CD4-positive, alpha-beta T cell treated with Interleukin-6 at 100 ng/mL for 8 hours (primary cell): ENCODE measurements around the gene PRKG1.

Source experiments
- DNase-seq: peaks from one replicate; pipeline ENCODE4 v3.0.0-alpha.2; 2020; ENCODE audit warnings: mixed read lengths, low spot score

PRKG1 gene

DNA sequence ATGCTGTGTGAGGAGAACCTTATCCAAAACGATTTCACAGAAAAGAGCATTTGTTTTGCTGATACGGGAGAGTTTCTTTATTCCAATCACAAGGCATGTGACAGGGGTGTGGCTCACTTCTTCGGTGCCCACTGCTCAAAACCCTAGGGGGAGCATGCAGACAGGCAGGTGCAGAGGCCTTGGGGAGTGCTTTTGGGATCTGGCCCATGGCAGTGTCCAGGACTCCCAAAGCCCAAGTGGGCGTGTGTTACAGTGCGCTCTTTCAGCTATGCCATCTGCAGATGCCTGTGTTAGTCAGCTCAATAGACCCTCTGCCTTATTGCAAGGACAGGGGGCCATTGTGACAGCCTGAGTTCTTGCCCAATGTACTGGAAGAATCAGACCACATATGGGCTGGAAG, 530.3 kb downstream of the PRKG1 start:
- DNase-seq = no peak

DNA sequence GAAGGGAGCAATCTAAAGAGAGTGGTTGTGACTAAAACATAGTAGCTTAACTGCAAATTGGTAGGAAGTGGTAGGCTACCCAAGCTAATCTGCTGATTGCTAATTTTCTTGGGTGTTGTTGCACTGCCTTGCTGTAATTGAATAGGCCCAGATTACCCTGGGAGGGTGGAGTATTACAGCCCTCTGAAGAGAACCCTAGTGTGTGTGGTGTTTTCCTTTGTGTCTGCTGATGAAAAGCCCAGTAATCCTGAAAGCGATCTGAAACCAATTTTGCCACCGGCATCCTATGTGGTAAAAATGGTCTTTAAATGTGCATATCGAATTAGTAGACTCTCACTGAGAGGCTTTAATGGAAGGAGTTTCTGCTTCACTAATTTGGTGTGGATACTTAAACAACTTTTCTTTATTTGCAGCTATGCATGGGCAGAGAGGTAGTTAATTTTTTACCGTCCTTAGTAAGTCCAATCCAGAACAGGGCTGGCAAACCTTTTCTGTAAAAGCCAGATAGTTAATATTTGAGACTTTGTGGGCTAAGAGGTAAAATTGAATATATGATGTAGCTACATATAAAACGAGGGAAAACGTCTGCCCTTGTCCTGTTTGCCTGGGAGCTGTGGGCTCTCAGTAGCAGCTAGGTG, 532.7 kb downstream of the PRKG1 start:
- DNase-seq = no peak

DNA sequence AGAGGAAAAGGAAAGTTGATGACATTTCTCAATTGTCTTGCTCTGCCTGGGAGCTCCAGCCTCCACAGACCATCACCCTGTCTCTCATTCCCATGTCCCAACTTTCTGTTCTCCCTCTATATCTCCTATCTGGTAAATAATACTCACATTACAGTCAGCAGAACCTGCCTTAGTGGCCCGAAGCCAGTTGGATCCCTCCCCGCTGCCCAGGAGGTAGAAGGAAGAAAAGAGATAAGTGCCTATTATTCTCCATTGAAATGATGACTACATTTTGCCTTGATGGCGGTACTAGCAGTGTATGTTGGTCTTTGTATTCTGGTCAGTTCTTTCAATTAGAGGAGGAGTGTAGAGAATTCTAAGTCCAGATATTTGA, 533.2 kb downstream of the PRKG1 start:
- no peak for DNase-seq

DNA sequence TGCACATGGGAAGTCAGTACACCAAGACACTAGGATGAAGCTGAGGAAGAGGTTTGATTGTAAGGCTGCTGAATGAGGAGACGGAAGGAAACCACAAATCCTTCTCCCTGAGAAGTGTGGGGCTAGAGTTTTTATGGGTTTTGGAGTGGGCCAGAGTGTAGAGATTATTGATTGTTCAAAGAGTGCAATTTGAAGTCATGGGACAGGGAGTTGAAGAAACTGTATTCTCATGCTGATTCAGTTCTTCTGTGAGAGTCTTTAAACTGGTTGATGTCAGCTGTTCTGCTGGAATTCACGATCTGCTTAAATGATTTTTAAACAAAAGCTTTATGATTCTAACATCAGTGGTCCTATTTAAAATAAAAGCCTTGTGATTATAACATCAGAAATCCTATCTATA, 533.9 kb downstream of the PRKG1 start:
- no peak for DNase-seq

- DNase-seq = no peak
Measured at GRCh38 chr10:51615764-51616298, 541.5 kb downstream of the PRKG1 start.

DNA sequence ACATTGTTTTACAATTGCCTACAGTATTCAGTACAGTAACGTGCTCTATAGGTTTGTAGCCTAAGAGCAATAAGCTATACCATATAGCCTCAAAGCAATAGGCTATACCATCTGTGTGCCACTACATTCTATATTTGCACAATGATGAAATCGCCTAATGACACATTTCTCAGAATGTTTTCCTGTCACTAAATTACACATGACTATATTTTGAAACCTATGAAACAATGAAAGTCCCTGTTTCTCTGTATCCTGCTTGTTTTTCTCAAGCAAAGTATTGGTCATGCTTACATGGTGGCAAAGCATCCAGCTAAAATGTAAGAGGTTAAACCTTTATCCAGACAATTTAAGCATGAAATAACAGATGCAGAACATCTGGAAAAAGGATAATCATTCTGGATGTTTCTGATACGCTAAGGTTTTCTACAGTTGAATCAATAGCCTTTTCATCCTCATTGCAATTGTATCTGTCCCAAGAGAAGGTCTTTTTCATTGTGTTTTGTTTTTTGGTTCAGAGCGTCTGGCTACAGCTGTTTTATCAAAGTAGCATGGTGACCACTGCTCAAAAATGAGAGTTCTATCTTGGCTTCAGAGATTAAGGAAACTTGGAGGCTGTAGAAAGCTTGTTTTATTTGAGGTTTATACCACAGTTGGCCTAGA, 543.4 kb downstream of the PRKG1 start:
- DNase-seq = no peak

DNA sequence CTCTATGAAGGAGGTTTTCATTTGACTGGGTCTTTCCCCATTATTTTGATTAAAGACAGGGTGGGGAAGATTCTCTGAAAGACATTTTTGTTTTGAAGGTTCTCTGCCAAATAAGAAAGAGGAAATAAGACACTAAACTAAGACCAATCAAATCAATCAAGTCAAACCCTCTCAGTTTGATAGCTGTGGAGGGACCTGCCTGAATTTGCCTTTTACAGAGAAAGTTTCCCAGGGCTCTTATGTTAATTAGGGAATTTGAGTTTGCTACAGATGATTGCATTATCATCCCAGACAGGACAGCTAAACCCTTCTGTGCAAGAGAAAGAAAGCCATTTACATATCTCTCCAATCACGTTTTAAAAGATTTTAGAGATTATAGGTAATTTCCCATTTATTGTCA, 545.1 kb downstream of the PRKG1 start:
- DNase-seq = no peak

DNA sequence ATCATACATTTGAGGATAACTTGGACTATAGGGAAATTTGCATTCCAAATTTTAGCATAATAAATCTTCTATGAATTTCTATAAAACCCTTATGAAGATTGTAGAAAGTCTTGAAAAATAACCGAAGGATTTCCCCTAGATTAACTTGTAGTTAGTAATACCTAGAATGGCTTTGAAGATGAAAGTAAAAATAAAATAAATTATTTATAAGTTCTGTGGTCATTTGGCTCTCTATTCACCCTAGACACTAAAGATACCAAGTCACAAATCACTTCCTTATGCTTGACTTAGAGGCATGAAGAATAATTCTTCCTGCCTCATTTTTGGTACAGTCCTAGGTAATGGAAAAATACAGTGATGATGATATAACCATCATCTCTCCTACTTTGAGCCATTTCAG, 545.8 kb downstream of the PRKG1 start:
- no peak for DNase-seq

- no peak for DNase-seq
Measured at GRCh38 chr10:51624013-51624412, 549.7 kb downstream of the PRKG1 start.

DNA sequence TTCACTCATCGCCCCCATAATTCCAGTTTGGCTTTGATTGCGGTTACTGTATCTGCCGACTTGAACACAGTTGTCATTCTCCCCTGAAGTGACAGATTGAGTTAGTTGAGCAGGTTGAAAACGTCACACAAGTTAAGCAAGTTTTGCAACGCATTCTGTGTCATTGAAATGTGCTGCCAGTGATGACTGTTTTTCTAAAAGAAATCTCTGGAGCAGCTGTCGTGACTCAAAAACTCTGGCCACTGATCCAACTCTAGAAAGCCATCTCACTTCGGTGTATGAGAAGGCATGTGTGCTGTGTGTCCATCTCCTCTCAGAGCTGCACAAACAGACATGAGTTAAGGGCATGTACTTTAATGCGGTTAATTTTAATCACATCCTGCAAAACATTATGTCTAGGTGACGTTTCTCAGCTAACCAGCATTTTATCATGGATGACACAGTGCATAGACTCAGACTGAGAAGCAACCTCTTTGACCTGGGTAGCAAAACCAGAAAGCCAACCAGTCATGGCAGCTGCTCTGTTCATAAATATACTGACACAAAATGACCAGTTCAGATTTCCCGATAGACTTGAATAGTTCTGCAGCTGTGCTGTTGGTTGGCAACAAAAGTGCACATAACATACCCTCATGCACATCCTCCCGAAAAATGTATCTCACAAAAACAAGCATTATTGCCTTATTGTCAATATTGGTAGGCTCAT, 555.8 kb downstream of the PRKG1 start:
- DNase-seq = no peak

GRCh38 chr10:51630640-51631005, 556.3 kb downstream of the PRKG1 start:
- DNase-seq = no peak

DNA sequence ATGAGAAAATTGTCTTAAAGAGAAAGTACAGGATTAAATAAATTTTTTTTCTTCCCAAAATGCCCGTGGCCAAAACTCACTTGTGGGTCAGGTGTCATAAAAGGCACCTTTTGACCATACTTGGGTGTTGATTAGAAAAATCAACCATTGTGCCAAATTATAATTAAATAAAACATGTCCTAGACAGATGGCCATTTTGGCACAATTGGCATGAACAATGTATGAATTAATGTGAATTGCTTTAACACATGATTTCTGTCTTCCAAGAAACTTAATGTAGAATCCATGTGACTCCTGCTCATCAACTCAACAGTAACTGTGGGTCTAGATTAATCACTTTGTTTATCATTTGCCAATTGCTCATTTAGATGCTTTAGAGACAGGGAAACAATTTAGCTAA, 561.1 kb downstream of the PRKG1 start:
- DNase-seq = no peak

DNA sequence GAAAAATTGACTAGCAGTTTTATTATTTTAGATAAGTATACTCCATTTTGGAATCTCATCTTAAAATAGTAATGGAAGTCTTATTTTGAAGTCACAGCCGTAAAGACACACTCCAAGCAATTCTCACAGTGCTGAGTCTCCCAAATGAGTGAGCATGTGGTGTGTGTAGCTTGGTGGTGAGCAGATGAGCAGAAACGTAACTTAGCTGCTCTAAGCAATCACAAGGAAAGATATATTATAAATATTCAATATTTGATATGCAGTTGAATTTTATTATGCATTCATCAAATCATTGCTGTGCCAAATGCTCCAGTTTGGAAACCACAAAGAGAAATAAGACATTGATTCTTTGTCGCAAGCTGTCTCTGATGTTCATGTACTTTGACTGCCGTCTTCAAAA, 563.9 kb downstream of the PRKG1 start:
- DNase-seq = no peak

- DNase-seq = no peak
Measured at GRCh38 chr10:51638737-51639136, 564.5 kb downstream of the PRKG1 start.

DNA sequence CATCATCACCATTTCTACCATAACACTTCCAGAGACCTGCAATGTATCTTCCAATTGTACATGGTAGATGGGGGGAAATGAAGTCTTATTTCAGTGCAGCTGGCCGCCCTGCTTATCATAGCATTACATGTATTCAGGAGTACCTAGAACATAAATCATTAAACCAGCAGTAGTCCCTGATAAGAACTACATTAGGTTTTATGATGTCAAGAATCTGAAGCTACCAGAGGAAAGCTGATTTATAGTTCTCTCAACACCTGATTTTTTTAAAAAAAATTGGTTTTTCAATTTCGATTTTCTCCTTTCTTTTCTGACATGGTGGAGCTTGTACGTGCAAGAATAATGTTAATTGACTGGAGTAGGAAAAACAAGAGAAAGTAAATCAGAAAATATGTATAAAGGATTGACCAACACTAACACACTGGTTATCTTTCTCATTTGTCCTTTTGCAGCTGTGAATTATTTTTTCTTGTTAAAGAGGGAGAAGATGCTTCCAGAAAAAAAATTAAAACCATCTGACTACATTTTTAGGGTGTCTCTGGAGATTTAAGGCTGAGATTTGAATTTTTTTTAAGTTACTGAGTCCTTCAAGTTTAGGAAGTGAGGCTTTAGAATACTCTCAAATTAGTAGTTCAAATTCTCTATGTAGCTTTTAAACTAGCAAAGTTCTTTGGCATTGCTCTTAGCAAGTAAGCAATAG, 566.0 kb downstream of the PRKG1 start:
- DNase-seq = no peak

DNA sequence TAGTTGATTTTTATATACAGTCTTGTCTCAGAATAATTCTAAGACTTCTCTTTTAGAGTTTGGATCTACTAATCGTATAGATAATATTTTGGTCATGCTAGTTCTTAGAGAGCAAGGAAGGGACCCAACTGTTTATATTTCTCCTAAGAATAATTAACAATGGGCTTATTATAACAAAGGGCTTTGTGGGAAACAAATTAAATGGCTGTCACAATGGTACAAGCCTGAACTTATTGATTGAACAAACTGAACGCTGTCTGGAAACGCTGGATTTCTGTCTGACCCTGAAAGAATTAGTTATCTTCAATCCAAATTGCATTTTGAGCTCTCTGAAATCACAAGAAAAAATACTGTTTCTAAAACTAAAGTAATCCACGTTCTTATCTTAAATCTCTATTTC, 568.3 kb downstream of the PRKG1 start:
- DNase-seq = no peak

DNA sequence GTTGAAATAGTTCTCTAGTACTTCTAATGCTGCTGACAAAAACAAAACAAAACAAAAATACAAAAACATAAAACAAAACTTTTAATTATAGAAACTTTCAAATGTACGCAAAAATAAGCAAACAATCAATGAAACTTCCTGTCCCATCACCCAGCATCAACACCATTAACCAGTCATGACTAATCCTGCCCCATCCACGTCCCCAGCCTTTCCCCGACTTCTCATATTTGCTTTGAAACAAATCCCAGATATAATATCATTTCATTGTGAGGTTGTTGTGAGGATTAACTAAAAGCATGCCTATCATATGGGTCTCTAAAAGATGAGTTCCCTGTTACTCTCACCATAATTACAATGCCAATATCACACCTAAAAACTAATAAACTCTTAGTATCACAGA, 569.4 kb downstream of the PRKG1 start:
- no peak for DNase-seq

DNA sequence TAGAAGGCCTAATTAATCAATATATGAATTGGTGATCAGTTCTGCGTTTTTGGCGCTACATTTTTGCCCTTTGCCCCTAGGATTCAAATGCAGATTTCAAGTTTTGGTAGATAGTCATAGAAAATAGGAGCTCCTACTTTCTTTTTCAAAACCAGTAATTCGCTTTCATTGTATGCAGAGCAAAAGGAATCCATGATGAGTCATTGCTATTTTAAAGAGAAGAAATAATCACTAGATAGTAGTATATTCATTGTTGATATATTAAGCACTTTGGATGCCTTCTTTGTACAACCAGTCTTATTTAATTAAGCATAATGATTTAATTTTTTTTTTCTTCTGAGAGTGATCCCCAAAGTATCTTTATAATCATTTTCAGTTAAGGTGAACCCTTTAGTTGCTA, 574.8 kb downstream of the PRKG1 start:
- DNase-seq = no peak

DNA sequence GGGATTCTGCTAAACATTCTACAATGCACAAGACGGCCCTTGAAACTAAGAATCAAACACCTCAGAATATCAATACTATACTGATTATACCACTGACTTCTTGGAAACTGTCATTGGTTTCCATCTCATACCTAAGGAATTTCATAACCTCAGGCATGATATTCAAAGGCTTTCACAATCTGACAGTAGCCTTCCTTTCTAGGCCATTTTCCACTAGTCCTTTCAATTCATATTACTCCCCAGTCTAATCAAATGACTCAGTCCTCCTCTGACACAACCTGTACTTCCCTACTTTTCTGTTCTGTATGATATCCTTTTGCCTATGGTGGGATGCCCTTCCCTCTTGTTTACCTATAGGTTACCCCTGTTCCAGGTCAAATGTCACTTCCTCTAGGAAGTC, 576.8 kb downstream of the PRKG1 start:
- no peak for DNase-seq

- DNase-seq = no peak
Measured at GRCh38 chr10:51653025-51653424, 578.7 kb downstream of the PRKG1 start.

DNA sequence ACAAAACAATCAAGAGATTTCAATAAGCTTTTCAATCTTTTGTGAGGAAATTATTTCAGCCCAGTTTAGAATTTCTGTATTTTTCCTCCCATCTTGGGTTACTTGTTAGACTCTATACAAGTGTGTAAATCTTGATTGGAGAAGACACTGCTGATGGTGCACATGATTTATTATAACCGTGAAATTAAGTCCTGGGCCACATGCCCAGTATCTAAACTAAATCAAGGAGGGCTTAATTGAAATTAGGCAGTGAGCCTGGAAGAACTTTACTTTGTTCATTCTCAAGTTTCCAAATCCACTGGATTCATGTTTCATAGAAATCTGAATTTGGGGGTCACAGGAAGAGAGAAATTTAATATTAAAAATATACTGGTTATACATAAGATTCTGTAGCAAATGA, 580.6 kb downstream of the PRKG1 start:
- no peak for DNase-seq

DNA sequence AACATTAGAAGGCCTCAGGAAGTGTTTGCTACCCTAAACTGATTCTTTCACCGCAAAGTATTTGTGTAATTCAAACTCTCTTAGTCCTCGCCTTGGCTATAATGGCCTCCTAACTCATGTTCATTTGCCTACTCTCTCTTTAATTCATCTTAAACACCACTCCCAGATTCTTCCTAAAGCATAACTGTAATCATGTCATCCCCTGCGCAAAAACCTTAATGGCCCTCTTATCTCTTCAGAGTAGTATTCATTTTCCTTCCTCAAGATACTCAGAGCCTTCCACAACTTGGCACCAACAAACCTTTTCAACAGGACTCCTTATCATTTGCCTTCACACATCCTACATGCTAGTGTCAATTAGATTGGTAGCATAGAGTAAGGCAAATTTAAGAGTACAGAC, 582.2 kb downstream of the PRKG1 start:
- DNase-seq = no peak

- DNase-seq = no peak
Measured at GRCh38 chr10:51658000-51658399, 583.7 kb downstream of the PRKG1 start.
